Adipose tissue (tissue), 3 donors: ENCODE measurements around the gene CLBA1. TPM values are rescaled to one million over a fixed set of nuclear protein-coding genes. Genes with fewer than 3 reads are reported as not detected.

Experiments
- H3K27ac ChIP-seq: one replicate; pipeline ENCODE4 v1.5.1; 2013; ENCODE audit warnings: low read depth, low read length
- WGBS, 3 donors: extraction: QIAGEN DNeasy Blood & Tissue Kit; methylation state at CpG; one replicate each; pipeline ENCODE4 v1.1.7; 2013; 5-methylcytosine and 5-hydroxymethylcytosine counted together
- polyA plus RNA-seq, 3 donors: library from polyadenylated mRNA; stranded (reverse); fragments of 200-250 nt; gene quantifications; one replicate each; pipeline ENCODE4 v1.2.3, GENCODE V29; 2013
- donor health status: healthy with polysubstance abuse.
- donor health status: Bipolar disorder and iron deficiency.
- donor health status: healthy.

CLBA1 gene
- polyA plus RNA-seq, 3 donors = 2.2 to 10.9 (median 2.8) TPM

DNA sequence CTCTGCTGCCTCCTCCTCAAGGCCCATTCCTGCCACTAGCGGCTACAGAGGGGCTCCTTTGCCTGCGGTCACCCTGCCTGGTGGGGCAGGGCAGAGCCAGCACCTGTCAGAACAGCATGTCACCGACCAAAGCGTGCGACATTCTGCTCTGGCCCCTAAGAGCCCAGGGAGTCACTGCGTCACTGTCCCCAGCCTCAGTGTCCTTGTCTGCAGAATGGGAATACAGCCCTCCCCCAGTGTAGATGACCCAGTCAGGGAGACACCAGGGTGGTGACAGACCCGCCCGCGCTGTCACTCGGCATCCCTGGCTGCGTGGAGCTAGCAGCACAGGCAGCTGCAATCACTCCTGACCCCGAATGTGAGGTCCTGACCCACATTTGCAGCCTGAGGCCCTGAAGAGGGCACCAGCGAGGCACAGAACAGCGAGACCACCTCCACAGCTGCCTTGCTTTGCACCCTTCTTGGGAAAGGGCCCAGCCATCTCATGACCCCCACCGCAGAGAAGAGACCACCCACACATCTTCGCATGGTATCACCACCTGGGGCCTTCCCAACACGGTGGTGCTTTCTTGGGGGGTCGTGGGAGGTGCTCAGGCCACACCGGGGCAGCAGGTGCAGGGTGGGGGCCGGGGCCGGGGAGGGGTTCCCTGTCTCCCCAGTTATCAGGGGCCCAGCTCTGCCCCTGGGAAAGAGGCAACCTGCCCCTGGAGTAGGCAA lies 9.9 kb upstream of the CLBA1 start:
- 51 to 57% (median 56%) methylated on average over 20 to 21 of the region's 21 CpGs for WGBS, 3 donors
- no peak overlapping the region for H3K27ac ChIP-seq

GRCh38 chr14:104976198-104977007 lies 9.2 kb upstream of the CLBA1 start:
- WGBS, 3 donors = 40 to 43% (median 40%) methylated on average over 20 to 21 of the region's 21 CpGs
- no peak overlapping the region for H3K27ac ChIP-seq

DNA sequence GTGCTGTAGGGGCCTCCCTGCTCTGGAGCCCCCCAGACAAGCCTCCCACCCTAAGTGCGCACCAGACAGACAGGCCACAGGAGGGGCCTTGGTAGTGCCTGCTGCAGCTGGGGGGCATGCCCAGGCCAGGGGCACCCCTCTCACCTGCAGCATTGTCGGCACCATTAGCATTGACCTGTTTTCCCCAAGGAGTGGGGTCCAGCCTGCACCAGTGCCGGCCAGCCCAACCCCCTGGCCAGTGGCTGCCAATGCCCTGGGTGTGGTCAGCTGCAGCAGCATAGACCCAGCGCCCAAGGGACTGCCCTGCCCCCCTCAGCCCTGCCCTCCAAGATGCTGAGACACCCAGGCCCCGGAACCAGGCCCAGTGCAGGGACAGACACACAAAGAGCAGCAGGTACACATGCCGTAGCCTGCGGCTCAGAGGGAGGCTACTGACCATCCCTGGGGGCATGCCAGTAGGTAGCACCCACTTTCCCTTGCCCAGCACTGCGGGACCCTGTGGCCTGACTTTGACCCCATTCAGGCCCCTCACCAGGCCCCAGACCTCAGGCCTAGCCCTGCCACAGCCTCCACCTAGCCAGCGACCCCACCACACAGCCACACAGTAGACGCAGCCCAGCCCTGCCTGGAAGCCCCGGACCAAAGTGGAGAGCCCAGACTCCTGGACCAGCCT lies 8.4 kb upstream of the CLBA1 start:
- WGBS, 3 donors = 61 to 75% (median 64%) methylated on average over 11 of the region's 11 CpGs
- no peak overlapping the region for H3K27ac ChIP-seq

- 2 to 4% (median 4%) methylated on average over 91 to 111 of the region's 111 CpGs for WGBS, 3 donors
- H3K27ac ChIP-seq = no peak within 1 kb of the TSS
Measured at GRCh38 chr14:104977681-104978653, 7.6 kb upstream of the CLBA1 start, which contains the start of gene AHNAK2. Gene AHNAK2 (minus strand): TSS chr14:104978374. CDS start chr14:104978237, 137 bp downstream.

DNA sequence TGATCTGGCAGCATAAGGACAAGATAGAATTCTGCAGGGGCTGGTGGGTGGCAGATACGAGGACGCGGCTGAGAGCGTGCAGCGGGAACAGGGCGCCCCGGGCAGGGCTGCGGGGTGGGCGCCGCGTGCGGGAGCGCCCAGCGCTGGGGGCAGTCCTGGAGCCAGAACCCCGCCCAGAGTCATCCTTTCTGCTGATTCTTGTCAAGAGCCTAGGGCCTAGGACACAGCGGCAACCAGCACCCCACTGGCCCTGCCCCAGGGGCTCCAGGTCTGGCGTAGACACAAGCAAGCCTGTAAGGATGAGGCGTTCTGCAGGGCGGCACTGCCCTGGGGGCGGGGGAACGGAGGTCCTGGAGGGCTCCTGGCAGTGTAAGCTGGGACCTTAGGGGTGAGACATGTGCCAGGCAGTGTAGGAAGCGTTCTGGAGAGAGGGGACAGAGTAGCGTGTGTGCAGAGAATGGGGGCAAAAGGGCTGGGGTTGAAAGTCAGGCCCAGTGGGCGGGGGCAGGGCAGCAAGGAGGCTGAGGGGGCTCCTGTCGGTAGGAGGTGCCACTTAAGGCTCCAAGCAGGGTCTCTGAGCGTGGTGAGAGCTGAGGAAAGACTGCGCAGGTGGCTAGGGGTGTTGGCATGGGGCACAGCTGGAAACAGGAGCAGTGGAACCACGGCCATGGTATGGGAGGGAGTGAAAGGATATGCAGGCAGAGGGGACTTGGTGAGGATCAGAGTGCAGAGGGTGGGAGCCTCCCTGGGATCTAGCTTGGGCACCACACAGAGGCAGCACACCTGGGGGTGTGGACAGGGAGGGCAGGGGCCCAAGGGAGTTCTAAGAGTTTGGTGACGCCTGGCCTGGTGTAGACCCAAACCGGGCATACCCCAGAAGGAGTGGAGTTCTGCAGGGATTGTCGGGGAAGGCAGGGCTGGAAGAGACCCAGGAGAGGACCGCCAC lies 6.6 kb upstream of the CLBA1 start:
- H3K27ac ChIP-seq = no peak overlapping the region
- WGBS, 3 donors = 52 to 72% (median 63%) methylated on average over 29 to 32 of the region's 32 CpGs

- no peak overlapping the region for H3K27ac ChIP-seq
- WGBS, 3 donors = 64 to 74% (median 68%) methylated on average over 19 of the region's 19 CpGs
Measured at GRCh38 chr14:104979758-104980610, 5.6 kb upstream of the CLBA1 start.

GRCh38 chr14:104980611-104981531 lies 4.7 kb upstream of the CLBA1 start:
- H3K27ac ChIP-seq = no peak overlapping the region
- WGBS, 3 donors = 83 to 93% (median 92%) methylated on average over 22 of the region's 22 CpGs

DNA sequence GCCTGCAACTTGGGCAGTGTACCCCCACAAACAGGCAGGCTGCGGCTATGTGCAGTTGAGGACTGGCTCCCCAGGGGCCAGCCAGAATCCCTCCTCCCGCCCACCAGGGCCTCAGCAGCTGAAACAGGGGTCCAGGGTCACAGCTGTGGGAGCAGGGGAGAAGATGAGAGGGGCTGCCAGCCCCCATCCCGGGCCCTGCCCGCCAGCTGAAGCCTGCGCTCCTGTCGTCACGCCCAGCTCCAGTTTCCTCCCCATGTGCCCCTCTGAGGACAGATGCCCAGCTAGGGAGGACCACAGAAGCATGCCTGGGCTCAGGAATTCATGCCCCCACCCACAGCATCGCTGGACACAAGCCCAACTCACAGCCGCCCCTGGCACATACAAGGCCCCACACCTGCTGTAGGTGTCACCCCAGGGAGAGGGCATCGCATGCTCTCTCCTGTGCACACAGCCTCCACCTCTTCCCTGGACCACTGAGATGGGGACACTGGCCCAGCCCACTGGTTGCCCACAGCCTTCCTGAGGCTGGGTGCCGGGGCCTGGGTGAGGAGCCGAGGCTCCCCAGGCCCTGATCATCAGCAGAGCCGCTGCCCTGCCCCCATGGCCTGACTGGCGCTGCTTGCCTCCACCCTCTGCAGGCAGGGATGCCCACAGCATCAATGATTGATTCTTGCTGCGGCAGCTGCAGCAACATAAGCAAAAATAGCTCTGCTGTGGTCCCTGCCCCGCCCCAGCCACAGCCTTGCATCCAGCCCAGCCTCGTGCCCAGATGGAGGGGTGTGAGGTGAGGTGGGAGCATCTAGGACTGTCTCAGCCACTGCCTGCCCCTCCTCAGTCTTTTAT lies 3.7 kb upstream of the CLBA1 start:
- no peak overlapping the region for H3K27ac ChIP-seq
- WGBS, 3 donors = 73 to 85% (median 85%) methylated on average over 17 of the region's 17 CpGs

DNA sequence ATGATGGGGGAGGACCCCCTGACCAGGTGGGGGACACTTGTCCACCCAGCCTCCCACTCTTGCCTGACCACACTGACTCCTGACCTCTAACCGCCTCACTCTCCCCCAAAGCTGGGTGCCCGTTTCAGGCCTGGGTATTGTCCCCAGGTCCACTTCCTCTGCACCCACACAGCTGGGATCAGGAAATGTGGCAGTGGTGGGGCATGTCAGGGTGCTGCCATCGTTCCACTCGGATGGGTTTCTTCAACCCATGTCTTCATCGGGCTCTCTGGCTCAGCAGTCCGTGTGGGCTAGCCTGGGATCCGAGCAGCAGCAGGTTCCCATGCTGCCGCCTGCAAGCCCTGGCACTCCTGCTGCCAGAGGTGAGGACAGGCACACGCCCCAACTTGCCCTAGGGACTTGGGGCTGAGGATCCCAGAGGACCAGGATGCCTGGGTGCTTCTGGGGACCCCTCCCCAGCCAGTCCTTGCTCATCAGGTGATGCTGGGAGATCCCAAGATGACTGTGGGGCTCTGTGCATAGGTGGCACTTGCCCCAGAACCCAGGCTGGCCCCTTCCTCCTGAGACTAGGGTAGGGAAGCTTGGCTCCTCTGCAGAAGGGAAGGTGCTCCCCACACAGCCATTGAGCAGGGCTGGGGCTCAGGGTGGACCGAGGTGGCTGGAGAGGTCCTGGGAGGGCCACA lies 2.9 kb upstream of the CLBA1 start:
- WGBS, 3 donors = 78 to 87% (median 79%) methylated on average over 10 of the region's 10 CpGs
- H3K27ac ChIP-seq = no peak overlapping the region

GRCh38 chr14:104983231-104983721 lies 2.3 kb upstream of the CLBA1 start:
- 71 to 82% (median 76%) methylated on average over 12 of the region's 12 CpGs for WGBS, 3 donors
- H3K27ac ChIP-seq = no peak overlapping the region

GRCh38 chr14:104984056-104984894 lies 1.3 kb upstream of the CLBA1 start:
- WGBS, 3 donors = 85 to 91% (median 91%) methylated on average over 14 to 15 of the region's 15 CpGs

GRCh38 chr14:104986487-104987164 lies 1.0 kb downstream of the CLBA1 start:
- WGBS, 3 donors = 54 to 66% (median 65%) methylated on average over 18 to 19 of the region's 19 CpGs
- no peak overlapping the region for H3K27ac ChIP-seq

More at GRCh38 chr14:104984056-104984894, 1.3 kb upstream of the CLBA1 start:
- H3K27ac ChIP-seq = no peak overlapping the region
